Embryonic facial prominence (tissue), 1 donor: ENCODE data around the gene ANXA6.

ENCODE experiments used
- DNase-seq: peaks from one replicate; pipeline ENCODE4 v3.0.0-alpha.2; 2016; ENCODE audit errors: extremely low spot score

ANXA6 gene

DNA sequence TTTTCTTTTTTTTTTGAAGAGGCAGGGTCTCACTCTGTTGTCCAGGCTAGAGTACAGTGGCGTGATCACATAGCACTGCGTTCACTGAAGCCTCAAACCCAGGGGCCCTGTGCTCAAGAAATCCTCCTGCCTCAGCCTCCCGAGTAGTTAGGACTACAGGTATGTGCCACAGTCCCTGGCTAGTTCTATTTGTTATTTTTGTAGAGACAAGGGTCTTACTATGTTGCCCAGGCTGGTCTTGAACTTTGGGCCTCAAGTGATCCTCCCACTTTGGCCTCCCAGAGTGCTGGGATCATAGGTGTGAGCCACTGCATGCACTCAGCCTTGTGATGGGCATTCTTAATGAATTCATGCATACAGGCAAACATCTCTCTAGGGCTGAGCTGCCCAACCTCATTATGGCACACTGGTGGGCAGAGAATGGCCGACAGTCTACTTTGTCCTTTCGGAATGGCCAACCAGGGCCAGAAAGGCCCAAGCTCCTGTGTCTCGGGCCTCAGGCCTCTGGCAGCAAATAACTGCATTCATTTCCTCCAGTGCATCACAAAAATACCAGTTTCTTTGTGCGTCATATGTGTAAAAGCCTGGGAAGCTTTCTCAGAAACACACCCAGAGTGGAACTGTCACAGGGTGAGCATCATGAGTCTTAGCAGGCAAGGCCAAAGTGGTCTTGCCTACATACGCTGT, 27.2 kb downstream of the ANXA6 start:
- DNase-seq: no peak

- DNase-seq: no peak
Measured at GRCh38 chr5:151128817-151129216, 28.8 kb downstream of the ANXA6 start.

DNA sequence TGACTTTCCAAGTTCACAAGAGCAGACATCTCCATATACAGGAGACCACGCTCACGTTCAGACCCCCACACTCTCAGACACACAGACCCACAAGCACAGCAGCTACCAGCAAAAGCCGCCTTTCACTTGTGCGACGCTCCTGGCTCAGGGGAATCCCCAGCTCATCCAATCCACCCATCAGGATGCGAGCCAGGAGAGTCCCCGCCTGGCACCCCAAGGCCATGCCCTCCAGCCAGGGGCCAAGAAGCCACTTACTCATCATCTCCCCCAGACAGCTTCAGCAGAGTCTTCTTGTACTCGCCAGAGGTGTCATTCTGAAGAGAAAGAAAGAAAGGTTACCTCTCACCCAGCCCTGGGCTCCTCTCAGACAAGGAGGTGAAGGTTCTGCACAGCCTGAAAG, 29.7 kb downstream of the ANXA6 start:
- DNase-seq: no peak

DNA sequence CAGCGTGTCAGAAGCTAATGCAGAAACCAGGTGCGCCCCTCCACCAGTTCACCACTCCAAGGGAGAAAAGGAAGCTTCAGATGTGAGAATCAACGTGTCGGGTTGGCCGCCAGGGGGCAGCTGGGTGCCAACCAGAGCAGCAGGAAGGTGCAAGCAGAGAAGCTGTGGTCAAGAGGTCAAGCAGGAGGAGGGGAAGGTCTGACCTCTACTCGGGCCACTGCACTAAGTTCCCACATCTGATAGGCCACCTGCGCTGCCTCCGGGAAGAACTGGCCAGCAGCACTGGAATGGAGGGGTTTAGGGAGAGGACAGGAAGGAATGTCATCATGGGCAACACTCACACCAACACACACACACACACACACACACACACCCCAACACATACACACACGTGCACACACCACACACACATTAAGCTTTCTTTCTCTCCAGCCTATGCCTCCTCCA, 31.4 kb downstream of the ANXA6 start:
- DNase-seq: peak; percentile 19

GRCh38 chr5:151125421-151125820, 32.2 kb downstream of the ANXA6 start:
- DNase-seq: no peak

DNA sequence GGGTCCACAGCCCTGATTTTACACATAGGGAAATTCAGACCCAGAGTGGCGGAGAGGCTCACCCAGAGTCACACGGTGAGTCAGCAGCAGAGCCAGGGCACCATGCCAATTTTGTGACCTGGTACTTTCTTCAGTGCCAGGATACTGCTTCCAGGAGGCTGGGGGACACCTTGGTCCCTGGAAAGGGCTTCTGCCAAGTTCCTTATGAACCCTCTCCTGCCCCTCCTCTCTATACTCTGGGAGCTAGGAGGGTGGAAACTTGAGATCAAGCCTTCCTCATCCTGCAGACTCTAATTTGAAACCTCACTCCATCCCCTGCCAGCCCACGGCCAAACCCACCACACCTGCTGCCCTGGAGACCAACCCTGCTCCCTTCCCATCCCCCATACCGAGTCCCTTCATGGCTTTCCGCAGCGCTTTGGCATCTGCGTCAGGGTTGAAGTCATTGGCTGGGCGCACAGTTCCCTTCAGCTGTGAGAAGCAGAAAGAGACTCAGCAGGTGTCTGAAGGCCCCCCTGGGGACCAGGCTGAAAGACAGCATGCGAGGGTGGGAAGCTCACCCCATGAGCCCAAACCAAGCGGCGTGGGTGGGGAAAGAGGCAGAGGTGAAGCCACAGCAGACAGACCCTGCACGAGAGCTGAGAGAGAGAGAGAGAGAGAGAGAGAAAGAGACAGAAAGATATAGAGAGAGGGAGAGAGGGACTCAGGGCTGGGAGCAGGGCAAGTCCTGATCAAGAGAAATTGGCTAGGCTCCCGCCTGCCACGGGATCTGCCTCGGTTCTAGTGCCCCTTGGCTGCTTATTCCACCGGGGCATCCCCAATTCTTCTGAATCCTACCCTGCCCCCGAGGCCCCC, 33.5 kb downstream of the ANXA6 start:
- no peak for DNase-seq

GRCh38 chr5:151122828-151123227, 34.8 kb downstream of the ANXA6 start:
- DNase-seq: no peak

- no peak for DNase-seq
Measured at GRCh38 chr5:151121665-151122064, 35.9 kb downstream of the ANXA6 start.

GRCh38 chr5:151121095-151121494, 36.5 kb downstream of the ANXA6 start:
- DNase-seq: no peak

DNA sequence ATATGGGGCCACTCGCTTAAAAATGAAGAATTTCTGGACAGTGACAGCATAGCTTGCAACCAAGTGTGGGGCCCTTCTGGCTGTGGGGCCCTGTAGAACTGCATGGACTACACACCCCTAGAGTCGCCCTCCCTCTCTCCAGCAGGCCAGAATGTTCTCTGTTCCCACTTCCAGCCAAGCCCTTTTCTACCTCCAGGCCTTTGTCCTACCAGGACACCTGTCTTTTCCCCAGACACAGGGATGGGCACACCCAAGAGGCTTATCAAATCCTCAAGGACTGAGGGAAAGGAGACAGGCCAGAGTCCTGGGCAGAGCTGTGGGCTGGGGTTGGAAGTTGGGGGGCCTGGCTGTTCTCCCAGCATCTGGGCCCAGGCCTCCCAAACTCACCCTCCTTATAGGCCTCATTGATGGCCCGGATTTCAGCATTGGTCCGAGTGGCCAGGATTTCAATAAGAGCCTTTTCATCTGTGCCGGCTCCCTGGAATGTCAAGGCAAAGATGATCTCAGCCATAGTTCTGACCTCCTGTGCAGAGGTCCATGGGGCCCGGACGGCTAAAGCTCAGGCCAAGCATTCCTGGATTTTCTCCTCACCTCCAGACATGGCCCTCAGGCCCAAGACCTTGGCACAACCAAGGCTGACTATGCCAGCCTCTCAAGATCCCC, 38.5 kb downstream of the ANXA6 start:
- DNase-seq: no peak

- no peak for DNase-seq
Measured at GRCh38 chr5:151115272-151115905, 42.2 kb downstream of the ANXA6 start.

- DNase-seq: no peak
Measured at GRCh38 chr5:151113651-151114050, 43.9 kb downstream of the ANXA6 start.

GRCh38 chr5:151110992-151111391, 46.6 kb downstream of the ANXA6 start:
- no peak for DNase-seq

DNA sequence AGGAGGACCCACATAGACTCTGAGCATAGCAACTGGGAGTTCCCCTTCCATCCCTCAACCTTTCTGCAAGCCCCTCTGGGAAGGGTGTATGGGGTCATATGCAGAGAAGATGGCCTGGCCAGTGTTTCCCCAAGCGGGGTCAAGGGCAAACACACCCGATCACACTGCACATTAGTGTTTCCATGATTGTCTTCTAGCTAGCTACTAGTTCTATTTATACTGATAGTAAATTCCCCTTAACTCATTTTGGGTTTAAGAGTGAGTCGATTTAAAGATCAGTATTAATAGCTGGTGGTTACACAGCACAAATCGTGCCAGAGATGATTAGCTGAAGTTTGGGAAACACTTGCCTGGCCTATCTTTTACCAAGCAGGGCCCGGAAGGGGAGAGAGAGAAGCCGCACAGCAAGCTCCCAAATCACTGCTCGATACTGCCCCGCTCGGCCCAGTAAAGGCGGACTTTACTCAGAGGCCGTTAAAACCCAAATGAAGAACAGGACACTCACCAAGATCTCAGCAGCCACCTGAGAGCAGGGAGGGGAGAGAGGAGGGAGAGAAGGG, 47.4 kb downstream of the ANXA6 start:
- DNase-seq: no peak

DNA sequence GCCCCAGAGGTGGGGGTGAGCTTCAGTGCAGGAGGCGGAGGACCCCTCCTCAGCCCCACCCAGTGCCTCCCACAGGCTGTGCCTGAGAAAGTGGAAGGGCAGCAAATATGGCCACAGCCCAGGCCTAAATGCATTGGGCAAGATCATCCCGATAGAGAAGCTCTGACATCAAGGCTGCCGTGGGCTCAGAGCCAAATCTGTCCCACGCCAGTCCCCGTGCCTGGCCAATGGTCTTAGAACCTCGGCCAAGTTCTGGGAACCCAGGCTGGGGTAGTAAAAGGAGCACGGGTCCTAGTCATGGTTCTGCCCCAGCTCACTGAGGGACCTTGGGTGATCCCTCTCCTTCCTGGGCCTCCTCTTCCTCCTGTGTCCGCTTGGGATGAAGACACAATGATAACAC, 49.0 kb downstream of the ANXA6 start:
- DNase-seq: no peak

DNA sequence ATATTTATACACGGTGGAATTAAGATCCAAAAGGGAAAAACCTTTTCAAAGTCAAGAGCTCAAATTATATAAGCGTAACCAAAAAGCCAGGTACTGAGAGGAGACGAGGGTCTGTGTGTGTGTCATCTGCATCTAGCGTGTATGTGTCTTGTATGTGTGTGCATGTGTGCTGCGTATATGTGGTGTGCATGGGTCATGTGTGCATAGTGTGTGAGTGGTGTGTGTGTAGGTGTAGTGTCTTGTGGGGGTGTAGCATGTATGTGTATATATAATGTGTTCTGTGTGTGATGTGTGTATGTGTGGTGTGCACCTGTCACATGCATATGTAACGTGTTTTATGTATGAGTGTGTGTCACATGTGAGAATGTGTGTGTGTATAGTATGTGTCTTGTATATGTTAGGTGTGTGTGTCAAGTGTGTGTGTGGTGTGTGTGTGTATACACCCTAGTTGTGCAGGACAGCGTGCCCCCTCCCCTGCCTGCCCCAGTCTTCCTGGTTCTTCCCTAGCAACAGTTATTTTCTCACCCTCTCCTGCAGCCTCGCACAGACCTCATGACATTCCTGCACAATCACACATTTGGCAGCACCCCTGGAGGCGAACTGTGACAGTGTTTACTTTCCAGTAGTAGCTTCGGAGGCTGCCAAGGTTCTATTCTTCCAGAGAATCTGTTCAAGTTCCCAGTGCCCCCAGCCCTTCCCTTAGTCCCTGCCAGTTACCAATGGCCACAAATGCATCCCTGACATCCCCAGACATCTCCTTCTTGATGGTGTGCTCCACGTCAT, 49.6 kb downstream of the ANXA6 start:
- no peak for DNase-seq

GRCh38 chr5:151107084-151107483, 50.5 kb downstream of the ANXA6 start:
- DNase-seq: no peak

DNA sequence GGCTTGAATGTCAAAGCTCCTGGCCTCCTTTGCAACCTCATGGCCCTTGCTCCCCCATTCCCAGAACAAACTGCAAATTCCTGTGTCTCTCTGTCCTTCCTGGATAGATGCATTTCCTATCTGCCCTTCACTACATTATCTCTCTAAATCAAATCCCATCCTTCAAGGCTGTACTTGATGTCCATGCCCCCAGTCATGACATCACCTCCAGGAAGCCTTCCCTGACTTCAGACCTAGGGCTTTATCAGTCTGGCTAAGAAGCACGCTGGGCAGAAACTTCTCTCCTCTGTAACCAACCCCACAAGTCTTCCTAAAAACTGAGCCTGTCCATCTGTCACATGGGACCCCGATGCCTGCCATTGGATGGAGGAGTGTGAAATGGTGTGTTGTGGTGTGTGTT, 51.1 kb downstream of the ANXA6 start:
- DNase-seq: no peak

DNA sequence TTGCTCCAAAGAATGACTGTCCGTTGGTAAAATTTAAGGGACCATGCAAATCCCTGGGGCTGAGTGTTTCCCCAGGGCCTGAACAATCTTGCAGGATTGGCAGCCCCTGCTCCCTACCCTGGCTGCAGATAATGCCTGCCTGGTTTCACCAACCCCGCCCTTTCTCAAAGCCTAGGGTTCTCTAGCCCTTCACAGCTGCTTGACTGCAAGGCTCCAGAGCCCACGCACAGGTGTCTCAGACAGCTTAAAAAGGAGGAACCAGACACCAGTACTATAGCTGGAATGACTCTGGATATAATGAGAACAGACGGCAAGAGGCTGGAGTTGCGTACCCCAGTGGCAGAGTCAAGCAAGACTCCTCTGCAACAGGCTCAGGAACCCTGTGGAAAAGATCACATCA, 51.5 kb downstream of the ANXA6 start:
- no peak for DNase-seq

- DNase-seq: no peak
Measured at GRCh38 chr5:151105561-151105960, 52.0 kb downstream of the ANXA6 start.

GRCh38 chr5:151104795-151105194, 52.8 kb downstream of the ANXA6 start:
- DNase-seq: no peak
